Smooth muscle cell (in vitro differentiated cells): ENCODE measurements around the gene ITGAL. TPM values are rescaled to one million over a fixed set of nuclear protein-coding genes. Genes with fewer than 3 reads are reported as not detected.

ENCODE experiments used
- DNase-seq: peaks from one replicate; lab custom pipeline; 2025; ENCODE audit not compliant: unreplicated experiment; lab: John Stamatoyannopoulos, UW
- H2AFZ ChIP-seq: fragments of 200-600 bp; sonication (generic); 2 replicates; pipeline ENCODE4 v1.6.0; 2016; ENCODE audit warnings: antibody characterized with exemption, low read depth, mild to moderate bottlenecking
- H3F3A ChIP-seq: fragments of 200-600 bp; sonication (generic); 2 replicates; pipeline ENCODE4 v1.6.0; 2017; ENCODE audit warnings: antibody characterized with exemption, low read depth
- H3K27ac ChIP-seq: fragments of 200-600 bp; sonication (generic); 2 replicates; pipeline ENCODE4 v1.5.1; 2016; ENCODE audit warnings: low read depth, mild to moderate bottlenecking
- H3K27me3 ChIP-seq: fragments of 200-600 bp; sonication (generic); 2 replicates; pipeline ENCODE4 v1.6.1; 2016; ENCODE audit warnings: low read depth, mild to moderate bottlenecking
- H3K36me3 ChIP-seq: fragments of 200-600 bp; sonication (generic); 2 replicates; pipeline ENCODE4 v1.5.1; 2016; ENCODE audit warnings: low read depth
- H3K4me1 ChIP-seq: fragments of 200-600 bp; sonication (generic); 2 replicates; pipeline ENCODE4 v1.5.1; 2016; ENCODE audit warnings: low read depth
- H3K4me2 ChIP-seq: fragments of 200-600 bp; sonication (generic); 2 replicates; pipeline ENCODE4 v1.6.0; 2016; ENCODE audit warnings: mild to moderate bottlenecking
- H3K4me3 ChIP-seq: fragments of 200-600 bp; sonication (generic); 2 replicates; pipeline ENCODE4 v1.5.1; 2016; ENCODE audit warnings: mild to moderate bottlenecking
- H3K79me2 ChIP-seq: fragments of 200-600 bp; sonication (generic); 2 replicates; pipeline ENCODE4 v1.6.0; 2016; ENCODE audit warnings: low read depth, mild to moderate bottlenecking
- H3K9ac ChIP-seq: fragments of 200-600 bp; sonication (generic); 2 replicates; pipeline ENCODE4 v1.6.0; 2016; ENCODE audit warnings: low read depth
- H3K9me3 ChIP-seq: fragments of 200-600 bp; sonication (generic); replicated peaks from 2 replicates; pipeline ENCODE4 v1.5.1; 2016; ENCODE audit warnings: low read depth
- H4K20me1 ChIP-seq: fragments of 200-600 bp; sonication (generic); 2 replicates; pipeline ENCODE4 v1.6.0; 2016; ENCODE audit warnings: low read depth
- CTCF ChIP-seq: fragments of 200-600 bp; sonication (generic); IDR thresholded peaks from 2 replicates; pipeline ENCODE4 v1.5.1; 2017; ENCODE audit warnings: borderline replicate concordance, mild to moderate bottlenecking, antibody characterized with exemption; ENCODE audit not compliant: insufficient read depth, poor library complexity, severe bottlenecking
- WGBS: methylation state at CpG from one replicate; pipeline ENCODE4 v1.1.7; 2016; ENCODE audit warnings: low lambda C conversion rate; 5-methylcytosine and 5-hydroxymethylcytosine counted together
- polyA plus RNA-seq: library from polyadenylated mRNA; unstranded; fragments of >200 nt; fragmentation: Nextera tagmentation; extraction: Ambion mirVana; gene quantifications from 2 replicates; pipeline ENCODE4 v1.2.1, GENCODE V29; 2016
- total RNA-seq: library from RNA; depleted of rRNA; stranded (reverse); fragments of >200 nt; gene quantifications from 2 replicates; pipeline ENCODE4 v1.2.3, GENCODE V29; 2014

ITGAL gene
- total and polyA plus RNA-seq, 2 experiments from 2014 or later = not detected

- WGBS = 63% methylated on average over 11 of the region's 11 CpGs
- no peak overlapping the region for H3K4me2 ChIP-seq
Measured at GRCh38 chr16:30488764-30489605, 16.4 kb downstream of the ITGAL start.

GRCh38 chr16:30490210-30490609, 17.7 kb downstream of the ITGAL start:
- no peak overlapping the region for H3K4me2 ChIP-seq
- H3K27me3 ChIP-seq = no peaks in the 10 kb centered on the region
- H4K20me1 ChIP-seq = no peaks in the 10 kb centered on the region
- no peaks in the 10 kb centered on the region for H3K36me3 ChIP-seq
- no peaks in the 10 kb centered on the region for H3F3A ChIP-seq
- H3K4me3 ChIP-seq = no peak overlapping the region
- H3K9ac ChIP-seq = no peak overlapping the region
- 78% methylated on average over 6 of the region's 6 CpGs for WGBS
- H3K4me1 ChIP-seq = no peaks in the 10 kb centered on the region
- DNase-seq = no peak
- H3K9me3 ChIP-seq = no peaks in the 10 kb centered on the region
- H3K79me2 ChIP-seq = no peaks in the 10 kb centered on the region
- TF ChIP-seq CTCF = no peak
- no peak overlapping the region for H3K27ac ChIP-seq
- no peak overlapping the region for H2AFZ ChIP-seq

More at GRCh38 chr16:30488764-30489605, 16.4 kb downstream of the ITGAL start:
- H3K27ac ChIP-seq = no peak overlapping the region
- TF ChIP-seq CTCF = no peak
- no peak overlapping the region for H2AFZ ChIP-seq
- no peaks in the 10 kb centered on the region for H4K20me1 ChIP-seq
- H3F3A ChIP-seq = no peaks in the 10 kb centered on the region
- H3K36me3 ChIP-seq = no peaks in the 10 kb centered on the region
- no peak for DNase-seq
- no peaks in the 10 kb centered on the region for H3K27me3 ChIP-seq
- no peak overlapping the region for H3K4me3 ChIP-seq
- no peaks in the 10 kb centered on the region for H3K9me3 ChIP-seq
- no peaks in the 10 kb centered on the region for H3K4me1 ChIP-seq
- no peak overlapping the region for H3K9ac ChIP-seq
- H3K79me2 ChIP-seq = no peaks in the 10 kb centered on the region

GRCh38 chr16:30491229-30491628, 18.7 kb downstream of the ITGAL start:
- Histone ChIP-seq H3K79me2 (no peaks in the 10 kb centered on the region), H3K9ac (no peak overlapping the region), H3K4me1 (no peaks in the 10 kb centered on the region), H3K36me3 (no peaks in the 10 kb centered on the region), H3K9me3 (no peaks in the 10 kb centered on the region), H3K4me2 (no peak overlapping the region), H2AFZ (no peak overlapping the region), H3K27ac (no peak overlapping the region), H3K27me3 (no peaks in the 10 kb centered on the region), H3F3A (no peaks in the 10 kb centered on the region), H4K20me1 (no peaks in the 10 kb centered on the region), H3K4me3 (no peak overlapping the region)
- 89% methylated on average over 4 of the region's 4 CpGs for WGBS
- TF ChIP-seq CTCF = no peak
- no peak for DNase-seq
